MCF 10A (cell line): ENCODE results near the gene PTPRK. TPM values are rescaled to one million over a fixed set of nuclear protein-coding genes. Genes with fewer than 3 reads are reported as not detected.
"Not testable (repeated sequence)": the region's sequence is repeated elsewhere in the genome, so short reads cannot be mapped to it uniquely, and the experiment has no call there.

Source experiments
- BruUV-seq: library from RNA; stranded (reverse); fragments of 400-500 nt; replicated peaks from 2 replicates; lab custom pipeline; 2021; lab: Mats Ljungman, UMichigan
- CTCF ChIA-PET: fragments of 300-600 bp; sonication (Branson Sonifier 250); formaldehyde crosslinking; extraction: SDS; loops from one replicate; lab custom pipeline; 2021; ENCODE audit warnings: antibody characterized with exemption, inconsistent platforms; lab: Yijun Ruan, JAX
- POLR2A ChIA-PET: fragments of 300-600, 350-650 bp; sonication (Branson Sonifier 250); formaldehyde crosslinking; extraction: SDS; loops from one replicate; lab custom pipeline; 2020; ENCODE audit warnings: antibody characterized with exemption, inconsistent platforms; lab: Yijun Ruan, JAX
- DNase-seq: peaks from one replicate; pipeline ENCODE4 v3.0.0-alpha.2; 2018; ENCODE audit not compliant: unreplicated experiment
- H3K27ac Mint-ChIP-seq: one replicate; pipeline ENCODE4 v1.8.0; 2022; ENCODE audit warnings: mild to moderate bottlenecking, low read depth, mixed read lengths; ENCODE audit not compliant: unreplicated experiment
- H3K27me3 Mint-ChIP-seq: one replicate; pipeline ENCODE4 v1.8.0; 2022; ENCODE audit warnings: mixed read lengths; ENCODE audit not compliant: insufficient read depth, unreplicated experiment
- H3K36me3 Mint-ChIP-seq: one replicate; pipeline ENCODE4 v1.8.0; 2022; ENCODE audit warnings: mild to moderate bottlenecking, moderate library complexity, mixed read lengths; ENCODE audit not compliant: insufficient read depth, unreplicated experiment
- H3K4me1 Mint-ChIP-seq: one replicate; pipeline ENCODE4 v1.8.0; 2022; ENCODE audit warnings: mixed read lengths; ENCODE audit not compliant: insufficient read depth, unreplicated experiment
- H3K4me3 Mint-ChIP-seq: one replicate; pipeline ENCODE4 v1.8.0; 2022; ENCODE audit warnings: mild to moderate bottlenecking, moderate library complexity, mixed read lengths; ENCODE audit not compliant: unreplicated experiment
- H3K9me3 Mint-ChIP-seq: one replicate; pipeline ENCODE4 v1.8.0; 2022; ENCODE audit warnings: mixed read lengths; ENCODE audit not compliant: unreplicated experiment
- CTCF ChIP-seq: fragments of 200-600 bp; IDR thresholded peaks from one replicate; pipeline ENCODE4 v1.8.0; 2022; ENCODE audit warnings: antibody characterized with exemption, mild to moderate bottlenecking; ENCODE audit not compliant: unreplicated experiment
- intact Hi-C: fragments of 100-400 bp; cut with micrococcal nuclease; formaldehyde crosslinking; loops from 2 replicates; pipeline ENCODE4 v1.14.1; 2022
- total RNA-seq: library from RNA; stranded (reverse); gene quantifications from 2 replicates; pipeline ENCODE4 v1.2.3, GENCODE V29; 2022

PTPRK gene
- total RNA-seq, 1 experiment from 2014 or later, result 50.2 TPM

- TF ChIP-seq CTCF, result no peak
- DNase-seq, result no peak
- Mint-ChIP-seq H3K27me3 (no peaks in the 10 kb centered on the region), H3K4me3 (no peak overlapping the region), H3K36me3 (peaks cover 7% of the 10 kb centered on the region), H3K27ac (no peak overlapping the region), H3K4me1 (no peaks in the 10 kb centered on the region), H3K9me3 (no peaks in the 10 kb centered on the region)
- ChIA-PET POLR2A (no interaction called here), CTCF (no interaction called here)
- intact Hi-C loops, result no loop called here
- BruUV-seq, result no TSS peak
Measured at GRCh38 chr6:127990074-127990473, 530.3 kb downstream of the PTPRK start.

GRCh38 chr6:127980996-127981395 lies 539.4 kb downstream of the PTPRK start:
- Mint-ChIP-seq H3K36me3 (peaks cover 59% of the 10 kb centered on the region), H3K4me1 (no peaks in the 10 kb centered on the region), H3K4me3 (no peak overlapping the region), H3K9me3 (no peaks in the 10 kb centered on the region), H3K27me3 (no peaks in the 10 kb centered on the region), H3K27ac (no peak overlapping the region)
- ChIA-PET CTCF (no interaction called here), POLR2A (interaction anchor here (0.9 kb wide), 1 partner anchor 12 kb away, joined by 3 read pairs; no protein-coding TSS in a partner anchor)
- no TSS peak for BruUV-seq
- intact Hi-C loops, result no loop called here
- no peak for DNase-seq
- TF ChIP-seq CTCF, result no peak

GRCh38 chr6:127978185-127978584 lies 542.2 kb downstream of the PTPRK start:
- DNase-seq, intact Hi-C loops, H3K27ac Mint-ChIP-seq, H3K9me3 Mint-ChIP-seq, H3K4me3 Mint-ChIP-seq, POLR2A ChIA-PET, H3K27me3 Mint-ChIP-seq, H3K4me1 Mint-ChIP-seq, BruUV-seq: not testable (repeated sequence)
- peaks cover 53% of the 10 kb centered on the region for H3K36me3 Mint-ChIP-seq
- CTCF ChIA-PET, result interaction anchor here (0.7 to 1.0 kb wide), 2 partner anchors 10 to 276 kb away, joined by 3 to 4 read pairs; no protein-coding TSS in a partner anchor

- ChIA-PET POLR2A (interaction anchor here (0.6 to 1.1 kb wide), 2 partner anchors 9 to 20 kb away, joined by 3 read pairs; no protein-coding TSS in a partner anchor), CTCF (no interaction called here)
- DNase-seq, result no peak
- BruUV-seq, result no TSS peak
- peaks cover 46% of the 10 kb centered on the region for H3K36me3 Mint-ChIP-seq
- H3K9me3 Mint-ChIP-seq, result no peaks in the 10 kb centered on the region
- no peak overlapping the region for H3K4me3 Mint-ChIP-seq
- H3K27me3 Mint-ChIP-seq, result no peaks in the 10 kb centered on the region
- no peak overlapping the region for H3K27ac Mint-ChIP-seq
- intact Hi-C loops, result no loop called here
- peaks cover 16% of the 10 kb centered on the region for H3K4me1 Mint-ChIP-seq
- TF ChIP-seq CTCF, result no peak
Measured at GRCh38 chr6:127976796-127977195, 543.6 kb downstream of the PTPRK start.

- no TSS peak for BruUV-seq
- H3K4me1 Mint-ChIP-seq, result peaks cover 16% of the 10 kb centered on the region
- POLR2A ChIA-PET, result interaction anchor here (1.1 kb wide), 1 partner anchor 10 kb away, joined by 3 read pairs; no protein-coding TSS in a partner anchor
- no peaks in the 10 kb centered on the region for H3K27me3 Mint-ChIP-seq
- no peaks in the 10 kb centered on the region for H3K9me3 Mint-ChIP-seq
- DNase-seq, result no peak
- no peak for TF ChIP-seq CTCF
- CTCF ChIA-PET, result no interaction called here
- intact Hi-C loops, result no loop called here
- H3K27ac Mint-ChIP-seq, result no peak overlapping the region
- H3K36me3 Mint-ChIP-seq, result peaks cover 47% of the 10 kb centered on the region
- H3K4me3 Mint-ChIP-seq, result no peak overlapping the region
Measured at GRCh38 chr6:127976111-127976510, 544.3 kb downstream of the PTPRK start.
